ENCODE results near the gene IFIT3.

DNA sequence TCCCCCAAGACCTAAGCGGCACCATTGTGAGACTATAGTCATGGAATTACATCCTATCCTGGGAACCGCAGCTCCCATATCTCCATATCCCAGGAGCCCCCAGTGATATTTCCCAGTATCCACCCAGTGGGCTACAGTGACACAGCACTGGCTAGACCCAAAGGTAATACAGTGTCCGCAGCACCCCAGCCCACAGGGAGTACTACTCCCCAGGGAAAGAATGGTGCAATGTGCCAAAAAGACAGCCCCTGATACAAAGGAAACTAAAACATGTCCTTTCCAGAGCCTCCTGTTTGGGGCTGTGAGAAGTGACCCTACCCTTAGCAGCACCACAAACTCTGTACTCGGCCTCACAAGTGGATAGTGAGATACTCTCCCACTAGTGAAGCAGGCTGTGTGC, 30.4 kb upstream of the IFIT3 start:
- TF ChIP-seq EZH2 (IDR thresholded peaks at IDR 0.05; ENCODE audit: insufficient read depth, poor library complexity, severe bottlenecking) (no peak), EZH2phosphoT487 (IDR thresholded peaks at IDR 0.05; ENCODE audit: insufficient read depth, low read depth) (no peak)
